ENCODE measurements around the gene FIGNL2.

DNA sequence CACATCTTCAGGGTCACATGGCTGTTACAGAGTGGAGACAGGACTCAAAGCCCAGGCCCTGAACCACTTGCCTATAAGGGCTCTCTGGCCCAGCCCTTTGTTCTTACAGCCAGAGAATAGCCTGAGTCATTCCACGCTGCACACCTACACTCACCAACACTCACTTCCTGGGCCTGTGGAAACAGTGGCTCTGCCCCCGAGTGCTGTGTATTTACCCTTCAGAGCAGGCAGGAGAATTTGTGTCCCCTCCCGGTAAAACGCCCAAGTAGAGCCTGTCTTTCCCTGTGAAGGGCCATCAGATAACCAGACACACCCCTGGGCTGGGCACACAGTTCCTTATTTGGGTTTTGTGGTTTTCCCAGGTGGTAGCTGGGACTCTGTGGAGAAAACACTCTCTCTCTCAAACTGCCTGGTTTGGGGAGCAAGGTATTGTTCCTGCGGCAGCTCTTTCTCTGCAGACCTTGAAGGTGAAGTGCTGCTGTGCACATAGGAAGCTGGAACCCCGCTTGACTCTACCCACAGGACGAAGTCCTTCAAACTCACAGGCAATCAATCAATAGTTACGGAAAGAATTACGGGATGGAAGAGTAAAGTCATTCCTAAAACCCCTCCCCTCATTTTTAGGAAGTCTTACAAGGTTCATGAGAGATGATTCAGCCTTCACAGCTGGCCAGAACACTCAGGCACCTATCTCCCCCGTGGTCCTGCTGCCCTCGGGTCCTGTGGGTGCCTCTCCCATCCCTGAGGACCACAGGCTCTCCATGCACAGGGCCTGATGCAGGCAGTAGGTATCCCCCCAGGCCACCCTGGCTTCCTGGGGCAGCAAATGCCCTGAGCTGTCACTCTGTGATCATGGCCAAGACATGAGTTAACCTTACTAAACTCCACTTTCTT is 20.3 kb downstream of the FIGNL2 start:
- TF ChIP-seq, protein P1, sequence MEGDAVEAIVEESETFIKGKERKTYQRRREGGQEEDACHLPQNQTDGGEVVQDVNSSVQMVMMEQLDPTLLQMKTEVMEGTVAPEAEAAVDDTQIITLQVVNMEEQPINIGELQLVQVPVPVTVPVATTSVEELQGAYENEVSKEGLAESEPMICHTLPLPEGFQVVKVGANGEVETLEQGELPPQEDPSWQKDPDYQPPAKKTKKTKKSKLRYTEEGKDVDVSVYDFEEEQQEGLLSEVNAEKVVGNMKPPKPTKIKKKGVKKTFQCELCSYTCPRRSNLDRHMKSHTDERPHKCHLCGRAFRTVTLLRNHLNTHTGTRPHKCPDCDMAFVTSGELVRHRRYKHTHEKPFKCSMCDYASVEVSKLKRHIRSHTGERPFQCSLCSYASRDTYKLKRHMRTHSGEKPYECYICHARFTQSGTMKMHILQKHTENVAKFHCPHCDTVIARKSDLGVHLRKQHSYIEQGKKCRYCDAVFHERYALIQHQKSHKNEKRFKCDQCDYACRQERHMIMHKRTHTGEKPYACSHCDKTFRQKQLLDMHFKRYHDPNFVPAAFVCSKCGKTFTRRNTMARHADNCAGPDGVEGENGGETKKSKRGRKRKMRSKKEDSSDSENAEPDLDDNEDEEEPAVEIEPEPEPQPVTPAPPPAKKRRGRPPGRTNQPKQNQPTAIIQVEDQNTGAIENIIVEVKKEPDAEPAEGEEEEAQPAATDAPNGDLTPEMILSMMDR (conservative IDR thresholded peaks at IDR 0.05) = no peak
- TF ChIP-seq ZFX (IDR thresholded peaks at IDR 0.05) = no peak
